ENCODE data around the gene CDH13.
A peak's percentile ranks its signal among the peaks of the same experiment; 100 is the strongest.

The CDH13 gene

DNA sequence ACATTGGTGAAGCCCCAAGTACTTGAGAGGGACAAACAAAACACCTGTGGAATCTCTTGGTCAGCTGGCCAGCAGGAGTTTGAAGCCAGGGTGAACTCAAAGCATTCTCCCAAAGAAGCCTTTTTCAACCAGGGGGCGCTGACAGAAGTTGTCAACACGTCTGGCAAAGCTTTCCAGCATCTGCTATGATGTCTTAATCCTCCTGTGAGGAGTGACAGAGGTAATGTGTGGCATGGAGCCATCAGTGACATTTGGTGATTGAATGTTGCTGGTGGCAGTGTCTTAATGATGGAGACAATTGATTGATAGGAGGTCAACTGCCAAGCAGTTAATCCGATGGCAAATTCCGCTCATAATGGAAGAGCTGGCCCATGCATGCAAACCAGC is 923.4 kb downstream of the CDH13 start:
- H3K27ac ChIP-seq (ENCODE audit: low read depth, low read length), result no peak overlapping the region
- no CpG with 5 or more reads among the region's 4 CpGs for WGBS (ENCODE audit: extremely low coverage, insufficient coverage, low lambda C conversion rate)
- no peak overlapping the region for H3K23ac ChIP-seq (ENCODE audit: low read length)
- no peak overlapping the region for H3K4ac ChIP-seq (ENCODE audit: low read depth, low read length)
- no peak overlapping the region for H3K56ac ChIP-seq (ENCODE audit: low read length)
- H3K27me3 ChIP-seq (ENCODE audit: insufficient read depth, low read length, poor library complexity), result no peaks in the 10 kb centered on the region
- no peak overlapping the region for H2BK5ac ChIP-seq (ENCODE audit: low read length)
- no peak overlapping the region for H2AK5ac ChIP-seq (ENCODE audit: low read length)
- H3K4me3 ChIP-seq (ENCODE audit: low read length), result no peak overlapping the region
- H3K36me3 ChIP-seq (ENCODE audit: control insufficient read depth, insufficient read depth, low read length), result no peaks in the 10 kb centered on the region
- no peaks in the 10 kb centered on the region for H3K4me1 ChIP-seq (ENCODE audit: control insufficient read depth, low read depth, low read length)
- no peaks in the 10 kb centered on the region for H3K79me1 ChIP-seq (ENCODE audit: low read length)
- peak; percentile 30 for DNase-seq
- H3K4me2 ChIP-seq (ENCODE audit: low read length), result no peak overlapping the region
- H2BK15ac ChIP-seq (replicated peaks; ENCODE audit: low read depth), result no peak overlapping the region
- H2BK120ac ChIP-seq (ENCODE audit: low read depth, low read length), result no peak overlapping the region
- H3K9ac ChIP-seq (ENCODE audit: low read length), result no peak overlapping the region
- no peak overlapping the region for H4K5ac ChIP-seq (ENCODE audit: low read length)
- H4K8ac ChIP-seq (ENCODE audit: low read depth, low read length), result no peak overlapping the region
- no peak overlapping the region for H3K18ac ChIP-seq (ENCODE audit: low read length)
- no peaks in the 10 kb centered on the region for H3K79me2 ChIP-seq (ENCODE audit: control insufficient read depth, insufficient read depth, low read length)

DNA sequence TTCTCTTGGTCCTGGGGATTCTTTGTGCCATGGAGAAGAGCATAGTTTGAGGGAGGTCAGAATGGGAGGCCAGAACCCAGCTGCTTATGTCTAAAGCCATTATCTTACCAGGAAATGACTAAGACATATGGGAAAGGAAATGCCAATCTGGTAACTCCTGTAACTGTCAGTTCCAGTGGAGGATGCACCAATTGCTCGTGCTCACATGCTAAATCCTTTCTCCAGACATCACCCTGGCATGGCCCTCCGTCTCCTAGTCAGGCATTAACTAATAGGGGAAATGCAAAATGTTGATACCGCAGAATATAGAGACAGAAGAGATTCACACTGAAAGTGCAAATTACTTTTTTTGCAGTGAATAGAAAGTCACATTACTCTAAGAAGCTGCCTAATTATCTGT is 925.5 kb downstream of the CDH13 start:
- Histone ChIP-seq H3K18ac (ENCODE audit: low read length) (no peak overlapping the region), H3K4me2 (ENCODE audit: low read length) (no peak overlapping the region), H3K79me1 (ENCODE audit: low read length) (no peaks in the 10 kb centered on the region), H4K8ac (ENCODE audit: low read depth, low read length) (no peak overlapping the region), H3K4me3 (ENCODE audit: low read length) (no peak overlapping the region), H4K5ac (ENCODE audit: low read length) (no peak overlapping the region), H3K23ac (ENCODE audit: low read length) (no peak overlapping the region), H3K56ac (ENCODE audit: low read length) (no peak overlapping the region), H2BK5ac (ENCODE audit: low read length) (no peak overlapping the region), H3K79me2 (ENCODE audit: control insufficient read depth, insufficient read depth, low read length) (no peaks in the 10 kb centered on the region), H3K9ac (ENCODE audit: low read length) (no peak overlapping the region), H2BK15ac (replicated peaks; ENCODE audit: low read depth) (no peak overlapping the region), H3K27me3 (ENCODE audit: insufficient read depth, low read length, poor library complexity) (no peaks in the 10 kb centered on the region), H3K4me1 (ENCODE audit: control insufficient read depth, low read depth, low read length) (no peaks in the 10 kb centered on the region), H3K4ac (ENCODE audit: low read depth, low read length) (no peak overlapping the region), H3K27ac (ENCODE audit: low read depth, low read length) (no peak overlapping the region), H2AK5ac (ENCODE audit: low read length) (no peak overlapping the region), H2BK120ac (ENCODE audit: low read depth, low read length) (no peak overlapping the region), H3K36me3 (ENCODE audit: control insufficient read depth, insufficient read depth, low read length) (no peaks in the 10 kb centered on the region)
- DNase-seq, result no peak
- no CpG with 5 or more reads among the region's 3 CpGs for WGBS (ENCODE audit: extremely low coverage, insufficient coverage, low lambda C conversion rate)

DNA sequence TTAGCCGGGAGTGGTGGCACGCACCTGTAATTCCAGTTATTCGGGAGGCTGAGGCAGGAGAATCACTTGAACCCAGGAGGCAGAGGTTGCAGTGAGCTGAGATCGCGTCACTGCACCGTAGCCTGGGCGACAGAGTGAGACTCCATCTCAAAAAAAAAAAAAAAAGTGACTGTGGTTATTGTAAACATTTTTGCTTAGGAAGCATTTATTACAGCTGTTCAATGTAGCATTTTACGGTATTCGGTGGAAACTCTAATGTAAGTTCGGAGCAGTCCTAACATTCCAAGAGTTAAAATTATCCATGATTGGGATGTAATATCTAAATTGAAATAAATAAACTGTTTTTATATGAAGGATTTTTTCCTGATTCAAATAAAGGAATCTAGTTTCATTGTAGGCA is 926.2 kb downstream of the CDH13 start:
- Histone ChIP-seq H3K56ac (ENCODE audit: low read length) (no peak overlapping the region), H3K4me2 (ENCODE audit: low read length) (no peak overlapping the region), H3K9ac (ENCODE audit: low read length) (no peak overlapping the region), H3K79me1 (ENCODE audit: low read length) (no peaks in the 10 kb centered on the region), H2AK5ac (ENCODE audit: low read length) (no peak overlapping the region), H3K4me3 (ENCODE audit: low read length) (no peak overlapping the region), H3K23ac (ENCODE audit: low read length) (no peak overlapping the region), H2BK120ac (ENCODE audit: low read depth, low read length) (no peak overlapping the region), H3K4me1 (ENCODE audit: control insufficient read depth, low read depth, low read length) (no peaks in the 10 kb centered on the region), H3K79me2 (ENCODE audit: control insufficient read depth, insufficient read depth, low read length) (no peaks in the 10 kb centered on the region), H4K8ac (ENCODE audit: low read depth, low read length) (no peak overlapping the region), H3K4ac (ENCODE audit: low read depth, low read length) (no peak overlapping the region), H3K18ac (ENCODE audit: low read length) (no peak overlapping the region), H3K36me3 (ENCODE audit: control insufficient read depth, insufficient read depth, low read length) (no peaks in the 10 kb centered on the region), H2BK15ac (replicated peaks; ENCODE audit: low read depth) (no peak overlapping the region), H2BK5ac (ENCODE audit: low read length) (no peak overlapping the region), H3K27me3 (ENCODE audit: insufficient read depth, low read length, poor library complexity) (no peaks in the 10 kb centered on the region), H3K27ac (ENCODE audit: low read depth, low read length) (no peak overlapping the region), H4K5ac (ENCODE audit: low read length) (no peak overlapping the region)
- no CpG with 5 or more reads among the region's 10 CpGs for WGBS (ENCODE audit: extremely low coverage, insufficient coverage, low lambda C conversion rate)
- DNase-seq, result no peak

DNA sequence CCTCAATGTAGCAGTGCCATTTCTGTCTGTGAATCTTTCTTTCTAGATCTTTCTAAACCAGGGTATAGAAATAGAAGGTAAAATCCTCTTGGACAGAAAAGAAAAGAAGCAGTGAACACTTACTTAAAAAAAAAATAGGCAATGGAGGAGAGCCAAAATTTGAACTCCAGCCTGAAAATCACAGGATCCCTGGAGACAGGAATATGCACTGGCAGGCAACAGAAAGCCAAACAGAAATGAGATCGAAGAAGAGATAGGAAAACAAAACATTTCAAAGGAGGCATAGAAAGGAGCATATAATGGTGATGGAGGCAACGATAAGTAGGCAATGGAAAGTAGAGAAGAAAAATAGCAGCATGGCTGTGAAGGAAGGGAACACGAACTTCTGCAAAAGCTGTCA is 927.3 kb downstream of the CDH13 start:
- no peak overlapping the region for H2BK15ac ChIP-seq (replicated peaks; ENCODE audit: low read depth)
- no peak overlapping the region for H3K4ac ChIP-seq (ENCODE audit: low read depth, low read length)
- H3K18ac ChIP-seq (ENCODE audit: low read length), result no peak overlapping the region
- no peak for DNase-seq
- no peaks in the 10 kb centered on the region for H3K4me1 ChIP-seq (ENCODE audit: control insufficient read depth, low read depth, low read length)
- H3K79me2 ChIP-seq (ENCODE audit: control insufficient read depth, insufficient read depth, low read length), result no peaks in the 10 kb centered on the region
- H3K79me1 ChIP-seq (ENCODE audit: low read length), result no peaks in the 10 kb centered on the region
- H3K4me2 ChIP-seq (ENCODE audit: low read length), result no peak overlapping the region
- H2BK120ac ChIP-seq (ENCODE audit: low read depth, low read length), result no peak overlapping the region
- no peak overlapping the region for H2AK5ac ChIP-seq (ENCODE audit: low read length)
- H3K23ac ChIP-seq (ENCODE audit: low read length), result no peak overlapping the region
- no peak overlapping the region for H3K27ac ChIP-seq (ENCODE audit: low read depth, low read length)
- no peaks in the 10 kb centered on the region for H3K27me3 ChIP-seq (ENCODE audit: insufficient read depth, low read length, poor library complexity)
- H3K56ac ChIP-seq (ENCODE audit: low read length), result no peak overlapping the region
- no peak overlapping the region for H3K9ac ChIP-seq (ENCODE audit: low read length)
- H4K5ac ChIP-seq (ENCODE audit: low read length), result no peak overlapping the region
- no peaks in the 10 kb centered on the region for H3K36me3 ChIP-seq (ENCODE audit: control insufficient read depth, insufficient read depth, low read length)
- H3K4me3 ChIP-seq (ENCODE audit: low read length), result no peak overlapping the region
- no peak overlapping the region for H4K8ac ChIP-seq (ENCODE audit: low read depth, low read length)
- no peak overlapping the region for H2BK5ac ChIP-seq (ENCODE audit: low read length)
- WGBS (ENCODE audit: extremely low coverage, insufficient coverage, low lambda C conversion rate), result no CpG with 5 or more reads among the region's 3 CpGs

DNA sequence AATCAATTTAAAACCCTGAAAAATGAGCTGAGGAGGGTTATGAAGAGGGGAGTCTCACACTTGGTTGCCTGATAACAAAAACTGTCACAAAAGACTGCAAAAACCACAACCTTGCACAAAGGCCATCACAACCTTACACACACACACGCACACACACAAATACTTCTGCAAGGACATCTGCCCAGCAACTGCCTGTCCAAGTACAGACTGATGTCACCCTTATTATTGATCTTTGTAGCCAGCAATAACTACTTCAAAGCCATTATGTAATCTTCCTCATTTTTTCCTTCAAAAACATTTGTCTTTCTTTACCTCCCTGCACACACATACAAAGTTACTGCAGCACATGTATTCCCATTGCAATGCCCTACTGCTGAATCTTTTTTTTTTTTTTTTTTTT is 927.8 kb downstream of the CDH13 start:
- Histone ChIP-seq H3K56ac (ENCODE audit: low read length) (no peak overlapping the region), H2AK5ac (ENCODE audit: low read length) (no peak overlapping the region), H3K4me2 (ENCODE audit: low read length) (no peak overlapping the region), H3K79me1 (ENCODE audit: low read length) (no peaks in the 10 kb centered on the region), H3K9ac (ENCODE audit: low read length) (no peak overlapping the region), H3K27me3 (ENCODE audit: insufficient read depth, low read length, poor library complexity) (no peaks in the 10 kb centered on the region), H3K4me1 (ENCODE audit: control insufficient read depth, low read depth, low read length) (no peaks in the 10 kb centered on the region), H3K23ac (ENCODE audit: low read length) (no peak overlapping the region), H3K27ac (ENCODE audit: low read depth, low read length) (no peak overlapping the region), H2BK15ac (replicated peaks; ENCODE audit: low read depth) (no peak overlapping the region), H2BK5ac (ENCODE audit: low read length) (no peak overlapping the region), H3K4ac (ENCODE audit: low read depth, low read length) (no peak overlapping the region), H3K18ac (ENCODE audit: low read length) (no peak overlapping the region), H3K36me3 (ENCODE audit: control insufficient read depth, insufficient read depth, low read length) (no peaks in the 10 kb centered on the region), H4K8ac (ENCODE audit: low read depth, low read length) (no peak overlapping the region), H2BK120ac (ENCODE audit: low read depth, low read length) (no peak overlapping the region), H3K4me3 (ENCODE audit: low read length) (no peak overlapping the region), H3K79me2 (ENCODE audit: control insufficient read depth, insufficient read depth, low read length) (no peaks in the 10 kb centered on the region), H4K5ac (ENCODE audit: low read length) (no peak overlapping the region)
- DNase-seq, result no peak
- WGBS (ENCODE audit: extremely low coverage, insufficient coverage, low lambda C conversion rate), result no CpG with 5 or more reads among the region's 1 CpG

DNA sequence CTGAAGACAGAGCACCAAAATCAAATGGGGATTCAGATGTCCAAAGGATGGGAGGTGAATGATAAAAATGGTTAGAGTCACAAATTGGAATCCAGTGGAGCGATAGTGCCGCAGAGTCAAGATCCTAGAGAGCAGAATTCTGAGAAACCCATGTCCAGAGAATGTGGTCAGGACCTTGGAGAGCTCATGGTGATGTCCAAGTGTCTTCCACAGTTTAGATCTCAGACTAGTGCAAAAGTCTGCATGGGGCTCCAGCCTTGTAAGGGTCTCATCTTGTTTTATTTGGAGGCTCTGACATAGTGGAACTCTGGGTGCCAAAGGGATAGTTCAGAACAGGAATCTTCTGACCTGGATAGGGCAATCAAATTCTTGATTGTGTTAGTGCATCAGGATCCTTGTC is 935.1 kb downstream of the CDH13 start:
- H3K56ac ChIP-seq (ENCODE audit: low read length), result no peak overlapping the region
- H3K4me3 ChIP-seq (ENCODE audit: low read length), result no peak overlapping the region
- H3K4me2 ChIP-seq (ENCODE audit: low read length), result no peak overlapping the region
- no peak overlapping the region for H2BK5ac ChIP-seq (ENCODE audit: low read length)
- no peak overlapping the region for H3K23ac ChIP-seq (ENCODE audit: low read length)
- H2BK120ac ChIP-seq (ENCODE audit: low read depth, low read length), result no peak overlapping the region
- no peak overlapping the region for H4K5ac ChIP-seq (ENCODE audit: low read length)
- no peak overlapping the region for H3K27ac ChIP-seq (ENCODE audit: low read depth, low read length)
- H3K4me1 ChIP-seq (ENCODE audit: control insufficient read depth, low read depth, low read length), result no peaks in the 10 kb centered on the region
- no peak overlapping the region for H3K9ac ChIP-seq (ENCODE audit: low read length)
- DNase-seq, result peak; percentile 35
- H2AK5ac ChIP-seq (ENCODE audit: low read length), result no peak overlapping the region
- no peaks in the 10 kb centered on the region for H3K79me2 ChIP-seq (ENCODE audit: control insufficient read depth, insufficient read depth, low read length)
- no peak overlapping the region for H3K4ac ChIP-seq (ENCODE audit: low read depth, low read length)
- H3K36me3 ChIP-seq (ENCODE audit: control insufficient read depth, insufficient read depth, low read length), result no peaks in the 10 kb centered on the region
- no peak overlapping the region for H3K18ac ChIP-seq (ENCODE audit: low read length)
- H2BK15ac ChIP-seq (replicated peaks; ENCODE audit: low read depth), result no peak overlapping the region
- no peaks in the 10 kb centered on the region for H3K79me1 ChIP-seq (ENCODE audit: low read length)
- no peaks in the 10 kb centered on the region for H3K27me3 ChIP-seq (ENCODE audit: insufficient read depth, low read length, poor library complexity)
- no CpG with 5 or more reads among the region's 2 CpGs for WGBS (ENCODE audit: extremely low coverage, insufficient coverage, low lambda C conversion rate)
- no peak overlapping the region for H4K8ac ChIP-seq (ENCODE audit: low read depth, low read length)

Measured in mesendoderm (in vitro differentiated cells).